GM18505 (cell line): ENCODE data around the gene TBC1D9.

Experiments
- ATAC-seq: cut with Tn5 transposase; IDR thresholded peaks from one replicate; pipeline ENCODE4 v1.9.1; 2021; ENCODE audit not compliant: unreplicated experiment
- POLR2A ChIP-seq: IDR thresholded peaks from 4 replicates; pipeline ENCODE4 v1.6.1; 2011; ENCODE audit warnings: borderline replicate concordance; ENCODE audit not compliant: insufficient read depth, insufficient read length; ENCODE audit errors: extremely low read depth

The TBC1D9 gene

DNA sequence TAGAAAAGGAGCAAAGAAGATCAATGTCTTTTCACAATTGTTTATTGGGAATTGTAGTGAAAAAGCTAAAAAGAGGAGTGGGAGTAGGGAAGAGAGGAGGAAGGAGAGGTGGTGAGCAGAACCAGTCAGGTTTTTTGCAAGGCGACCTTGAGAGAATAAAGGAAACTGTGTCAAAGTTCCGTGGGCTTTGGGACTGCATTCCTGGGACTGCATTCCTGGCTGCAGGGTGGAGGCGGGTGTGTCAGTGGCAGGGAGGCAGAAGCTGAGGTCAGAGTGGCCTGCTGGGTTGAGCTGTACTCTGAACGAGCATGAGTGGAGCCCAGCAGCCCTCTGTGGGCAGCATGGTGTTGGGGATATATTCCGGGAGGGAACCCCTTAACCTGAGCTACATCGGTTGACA lies 120.6 kb downstream of the TBC1D9 start:
- TF ChIP-seq POLR2A: no peak
- no peak for ATAC-seq

GRCh38 chr4:140633951-140634350 lies 122.2 kb downstream of the TBC1D9 start:
- no peak for TF ChIP-seq POLR2A
- ATAC-seq: no peak

DNA sequence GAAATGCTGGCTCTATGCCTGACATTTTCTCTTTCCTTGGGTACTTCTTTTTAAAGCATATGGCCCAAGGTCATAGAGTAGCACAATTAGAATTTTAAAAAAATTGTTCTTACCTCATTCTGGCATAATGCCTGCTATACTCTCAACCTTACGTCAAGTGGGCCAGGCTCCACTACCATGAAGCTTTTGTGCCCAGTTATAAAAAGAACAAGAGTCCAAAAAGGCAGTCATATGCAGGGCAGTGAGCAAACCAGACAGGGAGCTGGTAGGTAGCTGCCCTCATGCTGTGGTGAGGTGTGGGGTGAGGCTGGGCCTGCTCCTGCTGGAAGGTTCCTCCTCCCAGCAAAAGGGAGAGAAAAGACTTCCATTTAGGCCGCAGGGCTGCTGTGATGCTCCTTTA lies 123.1 kb downstream of the TBC1D9 start:
- no peak for TF ChIP-seq POLR2A

DNA sequence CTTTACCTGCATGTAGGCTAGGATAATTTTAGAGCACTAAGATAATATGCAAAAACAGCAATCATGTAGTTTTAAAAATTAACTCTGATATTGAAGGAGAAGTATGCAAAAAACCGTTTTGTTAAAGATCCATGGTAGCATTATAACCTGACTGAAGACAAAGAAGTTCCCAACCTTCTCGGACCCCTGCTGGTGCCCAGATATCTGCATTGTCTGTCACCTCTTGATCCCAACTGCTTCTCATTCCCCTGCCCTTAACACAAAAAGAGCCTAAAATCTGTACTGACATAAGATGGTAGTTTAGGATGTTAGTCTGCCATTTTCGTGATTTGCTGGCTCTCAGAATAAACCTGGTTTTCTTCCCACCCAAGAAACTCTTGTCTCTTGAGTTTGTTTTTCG lies 125.9 kb downstream of the TBC1D9 start:
- no peak for ATAC-seq
- TF ChIP-seq POLR2A: no peak

More for the DNA sequence above, 123.1 kb downstream of the TBC1D9 start:
- no peak for ATAC-seq

DNA sequence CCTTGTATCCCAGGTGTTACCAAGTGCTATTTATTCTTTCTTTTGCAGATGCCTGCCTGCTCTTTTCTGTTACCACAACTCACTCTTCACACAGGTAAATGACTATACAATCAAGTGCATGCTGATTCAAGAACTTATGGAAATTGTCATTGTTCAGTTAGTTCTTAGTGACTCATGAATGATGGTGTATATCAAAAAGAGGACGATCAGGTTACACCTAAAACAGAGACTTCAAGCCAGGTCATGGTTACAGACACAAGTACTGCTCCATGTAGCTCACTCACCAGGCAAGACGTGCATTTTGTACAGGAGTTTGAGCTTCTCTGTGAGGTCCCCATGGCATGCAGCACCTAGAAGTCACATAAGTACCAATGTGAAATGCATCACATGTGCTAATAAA lies 128.2 kb downstream of the TBC1D9 start:
- TF ChIP-seq POLR2A: no peak
- ATAC-seq: no peak

DNA sequence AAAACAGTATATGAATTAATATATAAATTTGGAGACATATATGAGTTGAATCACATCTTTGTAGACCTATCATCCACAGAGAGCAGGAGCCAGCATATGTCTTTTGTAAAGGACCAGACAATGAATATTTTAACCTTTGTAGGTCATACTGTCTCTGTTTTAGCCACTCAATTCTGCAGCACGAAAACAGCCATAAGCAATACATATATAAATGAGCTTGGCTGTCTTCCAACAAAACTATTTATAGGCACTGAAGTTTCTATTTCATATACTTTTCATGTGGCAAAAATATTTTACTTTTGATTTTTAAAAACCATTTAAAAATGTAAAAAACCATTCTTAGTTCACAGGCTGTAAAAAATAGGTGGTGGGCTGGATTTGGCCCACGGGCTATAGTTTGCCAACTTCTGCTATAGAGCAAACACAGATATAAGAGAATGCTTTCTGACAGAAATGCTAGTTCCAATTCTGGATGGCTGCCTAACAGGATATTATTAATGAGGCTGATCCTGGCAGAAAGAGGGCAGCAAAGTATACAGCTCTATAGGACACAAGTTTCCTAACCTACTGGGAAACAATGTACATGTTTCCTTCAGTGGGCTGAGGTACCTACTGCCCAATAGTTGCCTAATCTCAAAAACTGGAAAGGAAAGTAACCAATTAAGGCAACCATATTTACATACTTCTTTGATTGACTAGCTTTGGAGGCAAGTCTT lies 129.4 kb downstream of the TBC1D9 start:
- TF ChIP-seq POLR2A: no peak
- no peak for ATAC-seq

DNA sequence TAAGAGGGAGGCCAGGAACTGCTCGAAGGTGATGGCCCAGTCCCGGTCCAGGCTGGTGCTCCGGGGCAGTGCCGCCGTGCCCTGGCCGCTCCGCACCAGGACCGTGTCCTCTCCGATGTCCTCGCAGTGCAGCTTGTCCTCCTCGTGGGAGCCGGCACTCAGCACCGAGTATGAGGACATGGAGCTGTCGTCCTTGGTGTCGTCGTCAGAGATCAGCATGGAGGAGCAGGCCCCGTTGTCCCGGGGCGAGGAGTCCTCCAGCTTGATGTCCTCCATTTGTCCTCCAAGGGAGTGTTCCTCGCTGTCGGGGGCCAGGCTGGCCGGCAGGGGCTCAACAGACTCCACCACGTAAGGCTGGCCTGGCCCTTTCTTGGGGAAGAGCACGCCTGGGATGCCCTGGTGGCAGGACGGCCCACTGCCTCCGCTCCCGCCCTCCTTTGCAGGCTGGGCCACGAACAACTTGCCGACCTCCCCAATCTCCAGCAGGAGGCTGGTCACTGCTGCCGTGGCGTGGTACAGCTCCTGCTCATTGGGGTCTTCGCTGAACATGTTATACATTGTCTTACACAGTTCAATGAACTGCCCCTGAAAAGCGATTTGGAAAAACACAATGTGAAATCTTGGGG lies 133.7 kb downstream of the TBC1D9 start:
- ATAC-seq: no peak

GRCh38 chr4:140621161-140621560 lies 135.0 kb downstream of the TBC1D9 start:
- ATAC-seq: no peak
- no peak for TF ChIP-seq POLR2A

More for the DNA sequence above, 133.7 kb downstream of the TBC1D9 start:
- TF ChIP-seq POLR2A: no peak

DNA sequence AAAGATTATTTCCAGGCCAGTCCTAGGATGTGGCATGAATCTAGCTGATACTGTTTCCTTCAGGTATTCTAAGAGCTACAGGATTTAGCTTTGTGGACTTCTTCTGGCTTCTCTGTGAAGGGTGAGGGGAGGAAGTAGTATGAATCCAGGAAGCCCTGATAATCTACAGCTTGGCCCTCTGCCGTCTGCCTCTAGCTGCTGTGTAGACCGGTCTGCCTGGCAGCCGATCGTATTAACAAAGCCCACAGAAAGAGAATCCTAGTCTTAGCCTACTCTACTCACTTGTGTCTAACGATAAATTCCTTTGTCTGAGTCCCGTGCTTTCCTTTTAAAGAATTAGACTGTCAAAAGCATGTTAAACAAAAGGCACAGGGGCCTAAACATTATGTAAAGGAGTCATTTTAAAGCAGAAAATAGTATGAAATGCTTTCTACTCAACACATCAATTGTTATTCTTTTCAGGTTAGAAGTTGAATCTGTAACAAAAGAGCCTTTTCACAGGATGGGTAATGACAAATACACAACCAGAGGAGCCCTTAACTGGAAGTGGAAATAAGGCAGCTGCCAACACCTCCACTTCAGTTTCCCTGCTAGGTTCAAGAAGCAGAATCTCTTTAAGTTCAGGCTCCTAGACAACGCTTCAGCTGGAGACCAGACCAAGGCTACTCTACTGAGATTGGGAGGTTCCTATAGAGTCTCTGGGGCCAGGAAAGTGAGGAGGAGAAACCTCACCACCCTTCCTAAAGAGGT lies 138.5 kb downstream of the TBC1D9 start:
- no peak for ATAC-seq
- no peak for TF ChIP-seq POLR2A

- no peak for TF ChIP-seq POLR2A
- ATAC-seq: no peak
Measured at GRCh38 chr4:140615451-140615850, 140.7 kb downstream of the TBC1D9 start.

DNA sequence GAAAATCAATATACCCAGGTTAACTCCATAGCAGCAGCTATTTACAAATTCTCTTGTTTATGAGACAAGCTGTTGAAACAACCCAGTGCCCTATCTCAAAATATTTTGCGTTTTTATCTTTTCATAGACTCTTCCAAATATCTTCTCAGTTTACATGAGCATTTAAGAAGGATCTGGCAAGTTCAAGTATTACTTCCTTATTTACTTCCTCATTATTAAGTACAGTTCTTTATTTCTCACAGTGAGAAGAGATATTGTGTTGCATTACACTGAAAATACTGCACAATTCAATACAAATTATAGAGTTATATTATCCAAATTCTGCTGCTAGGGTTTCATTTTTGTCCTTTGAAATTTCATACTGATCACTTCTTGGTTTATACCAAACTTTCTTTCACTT lies 143.8 kb downstream of the TBC1D9 start:
- ATAC-seq: no peak
- TF ChIP-seq POLR2A: no peak

- no peak for ATAC-seq
- TF ChIP-seq POLR2A: no peak
Measured at GRCh38 chr4:140611854-140612253, 144.3 kb downstream of the TBC1D9 start.

DNA sequence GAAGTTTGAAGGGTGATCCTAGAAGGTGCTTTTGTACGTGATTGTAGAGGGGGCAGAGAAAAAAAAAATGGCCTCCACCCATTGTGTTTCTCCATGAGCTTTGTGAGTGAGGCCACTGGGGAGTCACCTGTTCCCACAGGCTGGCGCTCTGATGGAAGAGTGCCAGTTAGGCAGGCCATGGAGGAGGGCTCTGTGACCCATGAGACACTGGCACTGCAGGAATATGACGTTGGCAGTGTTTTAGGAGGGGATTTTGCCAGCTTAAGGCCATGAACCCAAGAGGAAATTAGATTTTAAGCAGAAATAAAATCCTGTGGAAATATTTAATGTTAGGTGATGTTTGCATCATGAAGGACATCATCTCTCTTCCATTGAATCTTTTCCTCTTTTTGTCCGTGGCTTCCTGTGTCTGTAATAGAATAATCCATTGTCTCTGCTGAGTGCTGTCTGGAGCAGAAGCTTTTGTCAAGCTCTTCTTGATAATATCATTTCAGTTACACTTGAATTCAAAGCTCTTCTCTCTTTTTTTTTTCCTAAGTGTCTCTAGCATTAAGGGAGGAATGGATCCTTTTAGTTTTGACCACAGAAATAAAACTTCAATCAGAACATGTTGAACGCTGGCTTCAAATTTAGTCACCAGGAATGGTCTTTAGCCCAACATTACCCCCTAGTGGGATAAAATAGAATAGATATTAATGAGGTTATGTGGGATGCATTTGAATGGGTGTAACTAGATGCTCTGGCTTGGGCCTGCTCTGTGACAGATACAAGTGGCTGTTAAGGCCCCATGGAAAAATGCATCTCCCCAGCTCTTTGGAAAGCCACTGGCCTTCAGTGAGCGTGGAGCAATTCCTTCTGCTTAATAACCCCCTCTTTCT lies 146.4 kb downstream of the TBC1D9 start:
- ATAC-seq: peak; percentile 77
- TF ChIP-seq POLR2A: no peak
